PC-9 (cell line): ENCODE measurements around the gene FAM117B.

ENCODE experiments used
- EZH2 ChIP-seq: fragments of 200-600 bp; sonication (generic); IDR thresholded peaks from 2 replicates; pipeline ENCODE4 v1.8.0; 2017; ENCODE audit warnings: antibody characterized with exemption, low read depth
- TF ChIP-seq, protein P1 (sequence below): fragments of 200-600 bp; sonication (generic); conservative IDR thresholded peaks from 2 replicates; pipeline ENCODE4 v1.6.1; 2017; ENCODE audit warnings: mixed run types, antibody characterized with exemption, mild to moderate bottlenecking, moderate library complexity

DNA sequence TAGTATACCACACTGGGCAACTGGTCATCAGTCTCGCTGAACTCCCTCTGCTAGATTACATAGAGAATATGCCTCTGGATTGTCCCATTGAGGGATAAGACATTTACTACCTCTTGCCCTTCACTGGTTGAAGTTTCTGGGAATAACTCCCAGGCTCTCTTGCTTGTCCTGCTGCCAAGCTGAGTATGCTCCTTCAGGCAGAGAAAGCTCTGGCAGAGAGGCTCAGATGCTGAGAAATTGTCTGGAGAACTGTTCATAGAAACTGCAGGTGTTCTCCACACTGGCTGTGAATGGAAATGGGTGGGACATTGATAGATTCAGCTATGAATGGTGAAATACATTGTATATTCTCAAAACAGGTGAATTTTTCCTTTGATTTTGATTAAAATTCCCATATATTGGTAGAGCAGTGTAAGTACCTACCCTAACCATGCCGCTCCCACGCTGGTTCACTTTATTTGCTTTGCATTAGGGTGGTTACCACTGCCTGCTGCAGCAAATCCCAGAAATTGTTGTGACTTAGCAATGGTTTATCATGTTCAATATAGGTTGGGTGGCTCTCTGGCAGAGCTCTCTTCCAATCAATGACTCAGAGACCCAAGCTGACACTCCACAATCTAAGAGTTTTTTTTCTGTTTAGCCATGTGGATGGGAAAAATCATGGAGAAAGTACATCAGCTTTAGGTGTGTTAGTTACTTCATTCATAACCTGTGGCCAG, 36.7 kb downstream of the FAM117B start:
- TF ChIP-seq, protein P1, sequence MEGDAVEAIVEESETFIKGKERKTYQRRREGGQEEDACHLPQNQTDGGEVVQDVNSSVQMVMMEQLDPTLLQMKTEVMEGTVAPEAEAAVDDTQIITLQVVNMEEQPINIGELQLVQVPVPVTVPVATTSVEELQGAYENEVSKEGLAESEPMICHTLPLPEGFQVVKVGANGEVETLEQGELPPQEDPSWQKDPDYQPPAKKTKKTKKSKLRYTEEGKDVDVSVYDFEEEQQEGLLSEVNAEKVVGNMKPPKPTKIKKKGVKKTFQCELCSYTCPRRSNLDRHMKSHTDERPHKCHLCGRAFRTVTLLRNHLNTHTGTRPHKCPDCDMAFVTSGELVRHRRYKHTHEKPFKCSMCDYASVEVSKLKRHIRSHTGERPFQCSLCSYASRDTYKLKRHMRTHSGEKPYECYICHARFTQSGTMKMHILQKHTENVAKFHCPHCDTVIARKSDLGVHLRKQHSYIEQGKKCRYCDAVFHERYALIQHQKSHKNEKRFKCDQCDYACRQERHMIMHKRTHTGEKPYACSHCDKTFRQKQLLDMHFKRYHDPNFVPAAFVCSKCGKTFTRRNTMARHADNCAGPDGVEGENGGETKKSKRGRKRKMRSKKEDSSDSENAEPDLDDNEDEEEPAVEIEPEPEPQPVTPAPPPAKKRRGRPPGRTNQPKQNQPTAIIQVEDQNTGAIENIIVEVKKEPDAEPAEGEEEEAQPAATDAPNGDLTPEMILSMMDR, result no peak
- TF ChIP-seq EZH2, result no peak
